GM19452 (cell line): ENCODE measurements around the gene ACRV1.
"Not testable (repeated sequence)": the region's sequence is repeated elsewhere in the genome, so short reads cannot be mapped to it uniquely, and the experiment has no call there.

Experiments used
- ATAC-seq: cut with Tn5 transposase; IDR thresholded peaks from one replicate; pipeline ENCODE4 v1.9.1; 2021; ENCODE audit not compliant: unreplicated experiment

Gene ACRV1

GRCh38 chr11:125680747-125681146 lies at the start of gene ACRV1:
ACRV1 (minus strand) TSS chr11:125680847; CDS start chr11:125680780, 67 bp downstream.
- ATAC-seq = no peak

GRCh38 chr11:125728969-125729368 lies 48.3 kb upstream of the ACRV1 start:
- ATAC-seq = no peak

- no peak for ATAC-seq
Measured at GRCh38 chr11:125724125-125724524, 43.5 kb upstream of the ACRV1 start.

DNA sequence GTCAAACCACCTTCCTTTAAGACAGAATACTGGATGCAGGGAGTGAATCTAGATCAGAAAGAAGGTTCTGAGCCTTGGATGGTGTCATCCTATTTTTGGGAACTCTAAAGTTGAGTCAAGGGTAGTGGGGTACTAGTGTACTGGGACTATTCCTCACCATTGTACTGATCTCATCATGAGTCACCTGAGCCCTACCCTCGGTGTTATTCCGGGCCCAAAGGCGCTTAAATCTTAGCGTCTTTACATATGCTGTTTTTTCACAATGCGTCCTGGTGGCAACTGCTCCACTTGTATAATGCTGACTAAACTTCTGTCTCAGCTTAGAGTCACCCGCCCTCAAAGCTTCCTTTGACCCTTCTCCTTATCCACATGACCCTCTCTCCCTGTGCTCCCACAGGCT lies 40.1 kb upstream of the ACRV1 start:
- no peak for ATAC-seq

- ATAC-seq = not testable (repeated sequence)
Measured at GRCh38 chr11:125704686-125705085, 24.0 kb upstream of the ACRV1 start.

DNA sequence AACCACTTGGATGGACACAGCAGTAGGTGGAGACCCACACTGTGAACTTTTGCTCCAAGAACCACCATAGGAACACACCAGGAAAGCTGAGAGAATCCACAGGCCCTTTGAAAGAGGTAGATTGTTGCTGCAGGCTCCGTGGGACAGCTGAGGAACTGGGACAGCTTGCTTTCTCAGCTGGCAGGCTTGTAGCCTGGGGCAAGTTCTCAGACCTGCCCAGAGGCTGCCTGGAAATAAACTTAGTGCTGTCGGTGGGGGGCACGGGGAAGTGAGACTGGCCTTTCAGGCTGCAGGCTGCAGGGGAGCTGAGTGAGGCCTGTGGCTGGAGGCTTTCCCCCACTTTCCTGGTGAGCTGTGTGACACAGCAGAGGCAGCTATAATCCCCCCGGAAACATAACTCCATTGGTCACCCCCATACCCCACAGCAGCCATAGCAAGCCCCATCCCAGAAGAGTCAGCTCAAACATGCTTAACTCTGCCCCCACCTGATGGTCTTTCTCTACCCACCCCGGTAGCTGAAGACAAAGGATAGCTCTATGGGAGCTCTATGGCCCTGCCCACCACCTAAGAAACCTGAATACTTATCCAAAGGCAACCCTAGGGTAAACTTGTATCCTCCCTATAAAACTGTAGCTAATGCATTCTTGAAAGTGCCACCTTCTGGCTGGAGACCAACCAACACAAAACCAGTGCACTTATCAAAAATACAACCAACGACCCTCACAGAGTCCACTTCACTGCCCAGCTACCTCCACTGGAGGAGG lies 21.4 kb upstream of the ACRV1 start:
- no peak for ATAC-seq

GRCh38 chr11:125701018-125701610 lies 20.5 kb upstream of the ACRV1 start:
- no peak for ATAC-seq

DNA sequence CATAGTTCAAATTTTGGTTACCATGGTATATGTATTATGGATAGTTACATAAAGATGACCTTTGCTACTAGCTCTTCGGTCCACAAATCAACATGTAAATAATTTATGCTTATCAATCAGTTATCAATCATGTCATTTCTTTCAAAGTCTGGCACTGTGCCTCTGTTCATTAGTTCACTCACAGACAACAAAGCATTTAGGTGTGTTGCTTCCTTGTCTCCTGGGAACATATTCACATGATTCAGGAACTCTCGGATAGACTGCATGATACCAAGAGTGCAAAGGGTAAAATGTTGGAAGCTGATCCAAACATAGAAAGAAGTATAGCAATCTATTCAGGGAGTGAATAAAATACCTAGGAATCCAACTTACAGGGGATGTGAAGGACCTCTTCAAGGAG lies 14.3 kb upstream of the ACRV1 start:
- ATAC-seq = no peak

DNA sequence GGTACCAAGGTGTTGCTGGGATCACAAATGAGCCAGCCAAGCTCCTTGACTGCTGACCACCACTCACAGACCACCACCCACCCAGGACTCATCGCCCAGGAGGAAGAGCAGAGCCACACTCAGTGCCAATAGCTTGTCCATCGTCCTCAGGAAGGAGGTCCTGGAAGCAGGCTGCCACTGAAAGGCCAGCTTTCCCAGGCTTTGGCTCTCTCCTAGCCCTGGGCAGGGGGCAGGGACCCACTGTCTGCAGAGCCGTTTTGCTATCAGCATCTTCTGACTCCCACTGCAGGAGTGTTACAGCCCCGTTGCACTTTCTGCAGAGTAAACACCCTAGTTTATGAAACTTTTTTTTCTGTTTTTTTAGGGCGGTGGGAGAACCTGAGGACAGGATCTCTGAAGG lies 12.2 kb upstream of the ACRV1 start:
- no peak for ATAC-seq

- no peak for ATAC-seq
Measured at GRCh38 chr11:125690006-125690405, 9.4 kb upstream of the ACRV1 start.

DNA sequence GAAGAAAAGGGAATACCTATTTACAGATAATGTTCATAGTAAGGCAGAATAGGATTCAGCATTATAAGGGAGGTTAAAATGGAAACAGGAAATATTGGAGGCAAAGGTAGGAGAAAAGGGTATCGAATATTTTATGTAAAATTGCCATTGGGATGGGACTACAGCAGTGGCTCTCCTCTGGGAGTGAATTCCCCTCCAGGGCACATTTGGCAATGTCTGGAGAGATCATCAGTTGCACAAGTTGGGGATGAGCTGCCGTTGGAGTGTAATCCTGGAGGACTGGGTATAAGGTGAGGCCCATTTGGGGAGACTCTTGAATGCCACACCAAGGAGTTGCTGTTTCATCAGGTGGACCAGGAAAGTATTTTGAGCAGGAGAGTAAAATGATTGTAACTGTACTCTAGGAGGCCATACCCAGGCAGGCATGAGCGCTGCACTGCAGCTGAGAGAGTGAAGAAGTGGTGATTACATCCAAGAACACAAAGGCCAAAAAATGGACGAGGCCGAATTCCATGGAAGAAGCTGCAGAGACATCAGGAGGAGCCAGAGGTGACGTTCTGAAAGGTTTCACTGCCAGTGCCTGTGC lies 8.7 kb upstream of the ACRV1 start:
- ATAC-seq = no peak

- ATAC-seq = no peak
Measured at GRCh38 chr11:125688632-125689031, 8.0 kb upstream of the ACRV1 start.

GRCh38 chr11:125688066-125688465 lies 7.4 kb upstream of the ACRV1 start:
- no peak for ATAC-seq

- ATAC-seq = no peak
Measured at GRCh38 chr11:125685228-125685627, 4.6 kb upstream of the ACRV1 start.

DNA sequence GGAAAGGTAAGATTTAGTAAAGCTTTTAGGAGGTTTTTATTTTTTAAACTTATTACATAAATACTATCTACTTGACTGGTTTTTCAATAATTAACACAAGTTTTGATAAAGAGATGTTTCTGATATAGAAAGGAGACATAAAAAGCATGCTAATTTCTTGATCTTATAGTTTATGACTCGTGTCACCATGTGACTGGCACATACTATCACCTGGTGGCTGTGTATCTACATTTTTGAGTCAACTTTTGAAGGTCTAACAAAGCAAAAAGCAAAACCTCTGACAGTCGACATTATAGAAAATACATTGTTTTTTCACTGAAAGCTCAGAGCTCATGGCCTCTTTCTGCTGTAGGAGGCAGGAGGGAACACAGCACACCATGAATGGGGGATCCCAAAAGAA lies 810 bp downstream of the ACRV1 start:
- ATAC-seq = no peak

- no peak for ATAC-seq
Measured at GRCh38 chr11:125679397-125679796, 1.2 kb downstream of the ACRV1 start.

GRCh38 chr11:125675196-125675595 lies 5.5 kb downstream of the ACRV1 start:
- no peak for ATAC-seq

- ATAC-seq = no peak
Measured at GRCh38 chr11:125674210-125674609, 6.4 kb downstream of the ACRV1 start.

DNA sequence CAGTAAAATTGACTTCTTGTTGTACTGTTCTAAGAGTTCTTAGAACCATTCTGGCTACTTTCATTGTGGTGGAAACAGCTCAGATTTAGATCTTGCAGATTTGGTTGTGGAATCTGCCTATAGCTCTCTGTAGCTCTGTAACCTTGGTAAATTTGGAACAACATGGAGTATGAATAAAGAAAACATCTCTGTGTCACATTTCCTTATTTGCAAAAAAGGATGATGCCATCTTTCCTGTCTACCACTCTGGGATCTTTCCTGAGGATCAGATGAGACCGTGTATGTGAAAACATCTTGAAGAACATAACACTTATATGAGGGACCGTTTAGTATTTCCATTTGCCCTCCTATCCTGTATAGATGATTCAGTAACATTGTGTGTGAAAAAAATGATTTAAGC lies 9.1 kb downstream of the ACRV1 start:
- ATAC-seq = no peak

DNA sequence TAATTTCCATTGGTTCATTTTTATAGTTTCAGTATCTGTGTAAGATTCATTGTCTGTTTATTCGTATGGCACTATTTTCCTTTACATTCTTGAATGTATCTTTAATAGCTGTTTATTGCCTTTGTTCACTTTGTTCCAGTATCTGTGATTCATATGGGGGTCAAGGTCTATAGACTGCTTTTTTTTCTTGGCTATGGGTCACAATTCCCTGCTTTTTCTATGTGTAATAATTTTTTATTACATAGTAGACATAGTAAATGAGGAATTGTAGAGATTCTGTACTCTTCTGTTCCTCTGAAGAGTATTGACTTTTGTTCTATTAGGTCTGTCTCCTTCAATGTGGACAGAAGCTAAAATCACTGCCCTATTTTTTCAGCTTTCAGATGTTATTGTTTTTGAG lies 10.5 kb downstream of the ACRV1 start:
- no peak for ATAC-seq

- ATAC-seq = no peak
Measured at GRCh38 chr11:125667151-125667550, 13.5 kb downstream of the ACRV1 start.

DNA sequence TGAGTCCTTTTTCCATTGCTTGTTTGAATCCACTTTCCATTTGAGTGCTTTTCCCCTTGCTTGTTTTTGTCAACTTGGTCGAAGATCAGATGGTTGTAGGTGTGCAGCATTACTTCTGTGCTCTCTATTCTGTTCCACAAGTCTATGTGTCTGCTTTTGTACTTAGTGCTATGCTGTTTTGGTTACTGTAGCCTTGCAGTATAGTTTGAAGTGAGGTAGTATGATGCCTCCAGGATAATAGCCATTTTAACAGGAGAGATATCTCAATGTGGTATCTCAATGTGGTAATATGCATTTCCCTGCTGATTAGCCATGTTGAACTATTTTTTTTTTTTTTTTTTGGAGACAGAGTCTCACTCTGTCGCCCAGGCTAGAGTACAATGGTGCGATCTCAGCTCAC lies 16.7 kb downstream of the ACRV1 start:
- no peak for ATAC-seq
